Measurements from ENCODE around the gene MAGI2. TPM values are rescaled to one million over a fixed set of nuclear protein-coding genes. Genes with fewer than 3 reads are reported as not detected.

Gene MAGI2
- total and polyA plus RNA-seq, 9 donors: 7.1 to 20.4 (median 18.7) TPM

- H3K36me3 ChIP-seq: no peaks in the 10 kb centered on the region
- DNase-seq: no peak
- intact Hi-C loops (cut with DNase I): no loop called here
- H3K9me3 ChIP-seq: no peaks in the 10 kb centered on the region
- no peak for TF ChIP-seq CTCF (IDR thresholded peaks at IDR 0.05)
- no peak for TF ChIP-seq EP300 (IDR thresholded peaks at IDR 0.05)
- TF ChIP-seq POLR2A (IDR thresholded peaks at IDR 0.05): no peak
- WGBS, 3 donors: 76 to 85% (median 85%) methylated on average over 3 of the region's 3 CpGs
- no peak overlapping the region for H3K27ac ChIP-seq
- H3K4me3 ChIP-seq: no peak overlapping the region
- H3K4me1 ChIP-seq (ENCODE audit: insufficient read depth): no peaks in the 10 kb centered on the region
- H3K27me3 ChIP-seq: no peaks in the 10 kb centered on the region
Measured at GRCh38 chr7:78558566-78558965, 894.9 kb downstream of the MAGI2 start.

GRCh38 chr7:78543976-78544375 lies 909.5 kb downstream of the MAGI2 start:
- H3K4me1 ChIP-seq (ENCODE audit: insufficient read depth): no peaks in the 10 kb centered on the region
- no peak overlapping the region for H3K4me3 ChIP-seq
- DNase-seq: no peak
- no peak overlapping the region for H3K27ac ChIP-seq
- intact Hi-C loops (cut with DNase I): no loop called here
- 79 to 92% (median 82%) methylated on average over 1 of the region's 1 CpG for WGBS, 3 donors
- H3K36me3 ChIP-seq: no peaks in the 10 kb centered on the region
- H3K27me3 ChIP-seq: no peaks in the 10 kb centered on the region
- H3K9me3 ChIP-seq: no peaks in the 10 kb centered on the region
- TF ChIP-seq EP300 (IDR thresholded peaks at IDR 0.05) (no peak), POLR2A (IDR thresholded peaks at IDR 0.05) (no peak), CTCF (IDR thresholded peaks at IDR 0.05) (no peak)

- Histone ChIP-seq H3K36me3 (no peaks in the 10 kb centered on the region), H3K27me3 (no peaks in the 10 kb centered on the region), H3K4me1 (ENCODE audit: insufficient read depth) (no peaks in the 10 kb centered on the region), H3K9me3 (no peaks in the 10 kb centered on the region), H3K4me3 (no peak overlapping the region), H3K27ac (no peak overlapping the region)
- no peak for TF ChIP-seq POLR2A (IDR thresholded peaks at IDR 0.05)
- no peak for TF ChIP-seq CTCF (IDR thresholded peaks at IDR 0.05)
- TF ChIP-seq EP300 (IDR thresholded peaks at IDR 0.05): no peak
- intact Hi-C loops (cut with DNase I): no loop called here
- DNase-seq: no peak
- 87 to 93% (median 88%) methylated on average over 2 of the region's 2 CpGs for WGBS, 3 donors
Measured at GRCh38 chr7:78542981-78543380, 910.5 kb downstream of the MAGI2 start.

GRCh38 chr7:78542541-78542940 lies 910.9 kb downstream of the MAGI2 start:
- intact Hi-C loops (cut with DNase I): no loop called here
- H3K36me3 ChIP-seq: no peaks in the 10 kb centered on the region
- no peaks in the 10 kb centered on the region for H3K9me3 ChIP-seq
- no peaks in the 10 kb centered on the region for H3K4me1 ChIP-seq (ENCODE audit: insufficient read depth)
- H3K27ac ChIP-seq: no peak overlapping the region
- DNase-seq: no peak
- no peaks in the 10 kb centered on the region for H3K27me3 ChIP-seq
- no peak overlapping the region for H3K4me3 ChIP-seq
- 78 to 86% (median 79%) methylated on average over 5 of the region's 5 CpGs for WGBS, 3 donors
- no peak for TF ChIP-seq EP300 (IDR thresholded peaks at IDR 0.05)

GRCh38 chr7:78539825-78540224 lies 913.6 kb downstream of the MAGI2 start:
- intact Hi-C loops (cut with DNase I): no loop called here
- TF ChIP-seq CTCF (IDR thresholded peaks at IDR 0.05) (no peak), POLR2A (IDR thresholded peaks at IDR 0.05) (no peak), EP300 (IDR thresholded peaks at IDR 0.05) (no peak)
- DNase-seq: no peak
- Histone ChIP-seq H3K27ac (no peak overlapping the region), H3K27me3 (no peaks in the 10 kb centered on the region), H3K9me3 (no peaks in the 10 kb centered on the region), H3K4me1 (ENCODE audit: insufficient read depth) (no peaks in the 10 kb centered on the region), H3K36me3 (no peaks in the 10 kb centered on the region), H3K4me3 (no peak overlapping the region)
- WGBS, 3 donors: 96 to 99% (median 96%) methylated on average over 6 of the region's 6 CpGs

Data from ovary (tissue), 9 donors.